NK-92 treated with Interleukin-12 subunit alpha and Interleukin-12 subunit beta, amount 100 ng/mL, for 24 hours (cell line): Measurements from ENCODE around the gene MPHOSPH10.
"Not testable (repeated sequence)": the region's sequence is repeated elsewhere in the genome, so short reads cannot be mapped to it uniquely, and the experiment has no call there.

Source experiments
- DNase-seq: peaks from one replicate; lab custom pipeline; 2025; lab: John Stamatoyannopoulos, UW

The MPHOSPH10 gene

DNA sequence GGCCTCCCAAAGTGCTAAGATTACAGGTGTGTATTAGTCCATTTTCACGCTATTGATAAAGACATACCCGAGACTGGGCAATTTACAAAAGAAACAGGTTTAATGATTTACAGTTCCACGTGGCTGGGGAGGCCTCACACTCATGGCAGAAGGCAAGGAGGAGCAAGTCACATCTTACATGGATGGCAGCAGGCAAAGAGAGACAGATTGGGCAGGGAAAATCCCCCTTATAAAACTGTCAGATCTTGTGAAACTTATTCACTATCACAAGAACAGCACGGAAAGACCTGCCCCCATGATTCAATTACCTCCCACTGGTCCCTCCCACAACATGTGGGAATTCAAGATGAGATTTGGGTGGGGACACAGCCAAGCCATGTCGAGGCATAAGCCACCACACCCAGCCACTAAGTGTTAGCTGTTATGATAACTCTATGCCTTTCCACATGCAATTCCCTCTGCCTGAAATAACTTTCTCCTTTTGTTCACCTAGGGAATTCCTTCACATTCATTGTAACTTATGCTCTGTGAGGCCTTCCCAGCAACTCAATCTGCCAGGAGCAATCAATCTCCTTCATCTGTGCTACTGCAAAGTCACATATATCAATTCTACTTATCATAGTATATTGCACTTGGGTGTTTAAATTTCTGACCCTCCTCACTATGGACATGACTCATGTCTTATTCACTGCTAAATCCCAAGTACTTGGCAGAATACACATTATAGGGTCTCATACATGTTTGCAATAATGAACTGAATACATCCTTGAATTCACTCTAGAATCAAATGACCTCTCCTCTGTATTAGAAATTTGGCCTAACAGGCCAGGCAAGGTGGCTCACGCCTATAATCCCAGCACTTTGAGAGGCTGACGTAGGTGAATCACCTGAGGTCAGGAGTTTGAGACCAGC is 7.8 kb upstream of the MPHOSPH10 start:
- DNase-seq, result no peak

GRCh38 chr2:71125506-71126294 is 4.7 kb upstream of the MPHOSPH10 start:
- DNase-seq, result no peak

- no peak for DNase-seq
These were observed 3.5 kb upstream of the MPHOSPH10 start for GRCh38 chr2:71126957-71127356.

- DNase-seq, result no peak
These were observed 1.1 kb upstream of the MPHOSPH10 start for GRCh38 chr2:71129114-71129901.

GRCh38 chr2:71129902-71130151 is 607 bp upstream of the MPHOSPH10 start:
- no peak for DNase-seq

DNA sequence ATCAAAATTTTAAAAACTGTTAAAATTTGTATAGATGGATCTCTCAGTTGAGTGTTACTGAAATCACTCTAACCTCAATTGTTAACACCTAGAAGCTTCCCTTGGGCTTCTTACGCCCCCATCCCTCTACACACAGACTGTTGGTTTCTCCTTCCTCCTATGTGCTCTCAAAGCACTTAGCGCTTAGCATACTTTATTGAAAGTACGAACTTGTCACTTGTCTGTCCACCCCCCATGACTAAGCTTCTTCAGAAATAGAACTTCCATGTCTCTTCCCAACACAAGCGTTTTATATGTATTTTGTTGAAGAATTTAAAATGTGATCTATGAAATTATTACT is 441 bp downstream of the MPHOSPH10 start:
- no peak for DNase-seq

DNA sequence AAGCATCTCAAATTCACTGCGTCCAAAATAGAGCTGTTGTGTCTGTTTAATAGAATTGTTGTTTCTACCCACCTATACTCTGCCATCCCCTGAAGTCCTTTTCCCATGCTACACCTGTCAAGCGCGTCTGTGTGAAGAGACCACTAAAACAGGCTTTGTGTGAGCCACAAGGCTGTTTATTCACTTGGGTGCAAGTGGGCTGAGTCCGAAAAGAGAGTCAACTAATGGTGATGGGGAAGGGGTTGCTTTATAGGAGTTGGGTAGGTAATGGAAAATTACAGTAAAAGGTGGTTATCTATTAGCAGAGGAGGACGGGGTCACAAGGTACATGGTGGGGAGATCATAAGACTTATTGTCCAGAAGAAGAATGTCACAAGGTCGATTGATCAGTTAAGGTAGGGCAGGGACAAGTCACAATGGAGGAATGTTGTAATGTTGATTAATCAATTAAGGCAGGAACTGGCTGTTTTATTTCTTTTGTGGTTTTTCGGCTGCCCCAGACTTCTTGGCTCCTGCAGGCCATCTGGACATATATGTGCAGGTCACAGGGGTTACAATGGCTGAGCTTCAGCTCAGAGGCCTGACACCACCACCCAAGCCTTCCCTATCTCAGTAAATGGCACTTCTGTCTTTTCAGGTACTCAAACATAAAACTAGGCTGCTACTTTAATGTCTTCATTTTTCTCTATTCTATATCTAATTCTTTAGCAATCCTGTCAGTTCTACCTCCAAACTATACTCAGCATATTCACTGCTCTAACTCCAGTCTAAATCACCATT is 1.1 kb downstream of the MPHOSPH10 start:
- not testable (repeated sequence) for DNase-seq

DNA sequence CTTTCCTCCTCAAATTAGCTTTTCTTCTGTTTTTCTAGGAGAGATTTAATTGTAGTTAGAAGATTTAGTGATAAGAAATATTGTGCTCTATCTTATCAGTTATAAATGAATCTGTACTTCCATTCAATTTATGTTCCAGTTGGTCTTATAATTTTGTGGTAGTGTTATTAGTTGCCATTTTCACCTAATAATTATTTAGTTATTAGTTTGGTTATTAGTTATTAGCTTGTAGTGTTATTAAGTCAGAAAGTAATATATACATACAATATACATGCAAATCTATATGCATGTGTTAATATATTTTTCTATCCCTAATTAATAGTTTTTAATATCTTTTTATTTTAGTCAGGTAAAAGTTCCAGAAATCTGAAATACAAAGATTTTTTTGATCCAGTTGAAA is 3.2 kb downstream of the MPHOSPH10 start:
- no peak for DNase-seq

DNA sequence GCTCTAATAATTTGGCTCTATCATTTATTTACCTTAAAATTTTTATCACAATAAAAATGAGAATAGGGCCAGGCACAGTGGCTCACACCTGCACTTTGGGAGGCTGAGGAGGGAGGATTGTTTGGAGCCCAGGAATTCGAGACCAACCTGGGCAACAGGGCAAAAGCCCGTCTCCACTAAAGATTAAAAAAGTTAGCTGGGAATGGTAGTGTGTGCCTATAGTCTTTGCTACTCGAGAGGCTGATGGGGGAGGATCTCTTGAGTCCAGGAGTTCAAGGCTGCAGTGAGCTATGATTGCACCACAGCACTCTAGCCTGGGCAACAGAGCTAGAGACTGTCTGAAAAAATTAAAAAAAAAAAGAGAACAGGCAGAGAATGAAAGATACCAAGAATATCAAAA is 5.7 kb downstream of the MPHOSPH10 start:
- no peak for DNase-seq

DNA sequence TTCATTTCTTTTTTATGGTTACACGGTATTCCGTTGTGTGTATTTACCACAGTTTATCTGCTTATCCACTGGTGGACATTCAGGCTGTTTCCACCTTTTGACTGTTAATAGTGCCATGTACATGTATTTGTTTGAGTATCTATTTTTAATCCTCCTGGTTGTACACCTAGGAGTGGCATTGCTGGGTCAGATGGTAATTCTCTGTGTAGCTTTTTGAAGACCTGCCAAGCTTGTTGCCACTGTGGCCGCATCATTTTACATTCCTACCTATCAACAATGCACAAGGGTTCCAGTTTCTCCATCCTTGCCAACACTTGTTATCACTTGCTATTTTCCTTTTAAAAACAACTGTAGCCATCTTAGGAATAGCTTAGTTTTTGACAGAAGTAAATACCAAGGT is 13.3 kb downstream of the MPHOSPH10 start:
- no peak for DNase-seq

DNA sequence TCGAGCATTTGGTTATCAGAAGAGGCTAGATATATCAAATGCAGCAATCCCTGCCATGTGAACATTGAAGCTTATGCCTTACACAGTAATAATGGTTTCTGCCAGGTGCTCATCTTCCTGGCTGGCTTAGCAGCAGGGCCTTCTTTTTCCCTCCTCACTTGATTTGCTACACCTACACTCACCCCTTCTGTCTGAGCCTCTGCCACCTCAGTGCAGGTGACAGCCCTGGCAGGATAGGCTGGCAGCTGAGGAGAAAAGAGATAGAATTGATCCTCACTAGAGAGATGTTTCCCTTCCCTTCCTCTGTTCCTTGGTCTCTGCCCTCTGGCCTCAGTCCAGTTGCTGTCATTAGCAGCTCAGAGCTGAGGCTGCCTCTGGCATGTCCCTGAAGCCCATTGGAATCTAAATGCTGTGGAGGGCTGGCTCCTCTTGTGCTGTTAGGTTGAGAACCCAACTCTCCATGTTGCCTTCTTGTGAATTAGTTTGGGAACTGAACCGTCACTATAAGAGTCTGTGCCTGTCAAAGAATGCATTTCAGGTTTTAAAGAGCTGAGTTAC is 18.2 kb downstream of the MPHOSPH10 start:
- DNase-seq, result no peak

GRCh38 chr2:71150082-71150816 is 19.8 kb downstream of the MPHOSPH10 start:
- no peak for DNase-seq

DNA sequence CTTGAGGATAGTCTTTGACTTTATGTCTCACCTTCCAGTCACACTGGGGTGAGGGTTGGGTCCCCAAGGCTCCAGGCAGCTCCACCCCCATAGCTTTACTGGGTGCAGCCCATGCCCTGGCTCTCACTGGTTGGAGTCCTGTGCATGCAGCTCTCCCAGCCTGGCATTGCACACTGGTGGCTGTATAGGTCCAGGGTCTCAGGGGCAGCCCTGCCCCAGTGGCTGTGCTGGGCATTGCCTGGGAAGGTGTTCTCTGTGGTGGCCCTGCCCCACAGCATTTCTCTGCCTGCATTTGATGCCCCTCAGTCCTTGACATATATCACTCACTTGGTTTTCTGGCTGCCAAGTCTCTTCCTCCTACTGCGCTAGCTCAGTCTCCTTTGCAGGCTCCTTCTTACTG is 21.2 kb downstream of the MPHOSPH10 start:
- no peak for DNase-seq

GRCh38 chr2:71153585-71154224 is 23.3 kb downstream of the MPHOSPH10 start:
- no peak for DNase-seq

DNA sequence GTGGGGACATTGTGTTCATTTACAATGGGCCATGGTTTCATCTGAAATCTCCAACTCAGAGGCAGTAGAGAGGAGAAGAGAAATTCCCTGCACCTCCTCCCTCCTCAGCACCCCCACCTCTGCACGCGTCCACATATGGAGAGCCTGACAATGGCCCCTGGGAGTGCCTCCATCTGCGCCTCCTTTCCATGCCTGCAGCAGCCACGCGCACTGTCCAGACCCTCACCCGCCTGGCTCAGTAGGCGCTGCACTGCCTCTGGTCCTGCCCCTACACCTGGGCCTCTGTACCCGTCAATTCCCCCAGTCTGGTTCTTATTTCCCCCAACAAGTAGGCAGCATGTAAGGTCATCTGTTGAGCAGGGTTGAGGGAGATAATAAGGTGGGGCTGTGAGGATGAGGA is 23.8 kb downstream of the MPHOSPH10 start:
- no peak for DNase-seq

- peak; percentile 8 for DNase-seq
These were observed 24.4 kb downstream of the MPHOSPH10 start for GRCh38 chr2:71154798-71155197.

GRCh38 chr2:71155846-71156245 is 25.4 kb downstream of the MPHOSPH10 start:
- DNase-seq, result no peak

- no peak for DNase-seq
These were observed 26.1 kb downstream of the MPHOSPH10 start for GRCh38 chr2:71156573-71156972.

DNA sequence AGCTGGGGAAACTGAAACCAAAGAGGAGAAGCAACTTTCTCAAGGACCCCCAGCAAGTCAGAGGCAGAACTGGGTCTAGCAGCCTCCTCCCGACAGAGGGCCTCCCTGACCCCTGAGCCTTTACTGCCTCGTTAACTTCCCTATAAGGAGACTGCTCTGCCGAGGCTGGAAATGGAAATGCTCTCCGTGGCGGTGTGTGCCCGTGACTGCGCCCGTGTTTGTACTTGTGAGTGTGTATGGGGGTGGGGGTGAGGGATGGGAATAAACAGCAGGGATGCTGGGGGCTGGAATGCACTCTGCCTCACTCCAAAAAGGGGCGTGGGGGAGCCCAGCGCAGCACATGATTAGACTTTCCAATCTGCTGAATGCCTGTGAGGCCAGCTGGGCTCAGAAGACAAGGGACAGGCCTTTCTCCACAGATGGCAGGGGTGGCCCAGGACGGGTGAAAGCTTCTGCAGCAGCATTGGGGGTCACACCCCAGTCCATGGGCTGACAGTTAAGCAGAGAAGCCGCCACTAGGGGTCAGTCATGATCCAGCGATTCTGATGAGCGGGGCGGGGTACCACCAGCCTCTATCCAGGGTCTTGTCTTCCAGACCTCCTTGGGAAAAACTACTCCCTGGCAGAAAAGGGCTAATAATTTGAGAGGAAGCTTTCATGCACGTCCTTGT is 26.8 kb downstream of the MPHOSPH10 start:
- DNase-seq, result peak; percentile 13

DNA sequence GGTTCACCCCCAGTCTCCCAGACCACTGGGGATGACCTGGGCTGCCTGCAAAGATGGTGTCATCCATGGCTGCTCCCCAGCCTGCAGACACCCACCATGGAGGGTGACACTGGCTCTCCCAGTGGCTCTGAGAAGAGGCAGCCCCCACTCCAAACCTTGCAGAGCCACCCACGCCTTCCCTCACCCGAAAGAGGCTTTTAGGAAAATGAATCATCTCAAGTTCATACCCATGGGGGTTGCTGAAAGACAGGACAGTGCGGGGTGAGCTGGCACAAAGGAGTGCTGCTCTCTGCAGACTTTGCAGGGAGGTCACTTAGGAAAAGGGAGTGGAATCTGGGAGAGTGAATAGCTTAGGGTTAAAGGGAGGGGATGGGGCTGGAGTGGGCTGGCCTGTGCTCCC is 36.4 kb downstream of the MPHOSPH10 start:
- DNase-seq, result no peak
